Measurements from ENCODE around the gene CFP. TPM values are rescaled to one million over a fixed set of nuclear protein-coding genes. Genes with fewer than 3 reads are reported as not detected.
A peak's percentile ranks its signal among the peaks of the same experiment; 100 is the strongest.

The CFP gene
- total and polyA plus RNA-seq, 8 donors = 0.31 to 4.1 (median 1.6) TPM

DNA sequence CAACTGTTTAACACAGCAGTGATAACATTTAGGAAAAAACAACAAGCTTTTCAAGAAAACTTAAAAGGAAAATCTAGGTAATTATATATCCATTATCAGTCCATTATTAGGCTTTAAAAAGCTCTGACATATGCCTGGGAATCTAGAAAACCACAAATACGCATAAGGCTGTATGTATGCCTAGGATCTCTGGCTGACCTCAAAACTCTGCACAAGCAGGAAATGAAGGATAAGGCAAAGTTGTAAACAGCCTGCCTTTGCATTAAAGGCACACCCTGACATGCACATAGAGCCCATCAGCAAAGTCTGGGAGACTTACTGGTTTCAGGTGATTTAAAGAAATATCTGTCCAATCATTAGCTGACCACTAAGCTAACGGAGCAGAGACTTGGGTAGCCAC is 33.5 kb downstream of the CFP start:
- no peaks in the 10 kb centered on the region for H3K4me1 ChIP-seq
- no peak overlapping the region for H3K4me3 ChIP-seq
- FAIRE-seq (no peak), DNase-seq (no peak), ATAC-seq (no peak)
- no peaks in the 10 kb centered on the region for H3K36me3 ChIP-seq
- H3K27me3 ChIP-seq = peaks cover 0 to 10% (median 0%) of the 10 kb centered on the region in 4 donors
- WGBS, 2 donors = 64 to 85% methylated on average over 2 of the region's 2 CpGs
- H3K27ac ChIP-seq = no peak overlapping the region
- H3K9me3 ChIP-seq = no peaks in the 10 kb centered on the region
- TF ChIP-seq, protein P1, sequence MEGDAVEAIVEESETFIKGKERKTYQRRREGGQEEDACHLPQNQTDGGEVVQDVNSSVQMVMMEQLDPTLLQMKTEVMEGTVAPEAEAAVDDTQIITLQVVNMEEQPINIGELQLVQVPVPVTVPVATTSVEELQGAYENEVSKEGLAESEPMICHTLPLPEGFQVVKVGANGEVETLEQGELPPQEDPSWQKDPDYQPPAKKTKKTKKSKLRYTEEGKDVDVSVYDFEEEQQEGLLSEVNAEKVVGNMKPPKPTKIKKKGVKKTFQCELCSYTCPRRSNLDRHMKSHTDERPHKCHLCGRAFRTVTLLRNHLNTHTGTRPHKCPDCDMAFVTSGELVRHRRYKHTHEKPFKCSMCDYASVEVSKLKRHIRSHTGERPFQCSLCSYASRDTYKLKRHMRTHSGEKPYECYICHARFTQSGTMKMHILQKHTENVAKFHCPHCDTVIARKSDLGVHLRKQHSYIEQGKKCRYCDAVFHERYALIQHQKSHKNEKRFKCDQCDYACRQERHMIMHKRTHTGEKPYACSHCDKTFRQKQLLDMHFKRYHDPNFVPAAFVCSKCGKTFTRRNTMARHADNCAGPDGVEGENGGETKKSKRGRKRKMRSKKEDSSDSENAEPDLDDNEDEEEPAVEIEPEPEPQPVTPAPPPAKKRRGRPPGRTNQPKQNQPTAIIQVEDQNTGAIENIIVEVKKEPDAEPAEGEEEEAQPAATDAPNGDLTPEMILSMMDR (IDR thresholded peaks at IDR 0.05) = no peak
- intact Hi-C loops (cut with DNase I) = no loop called here

DNA sequence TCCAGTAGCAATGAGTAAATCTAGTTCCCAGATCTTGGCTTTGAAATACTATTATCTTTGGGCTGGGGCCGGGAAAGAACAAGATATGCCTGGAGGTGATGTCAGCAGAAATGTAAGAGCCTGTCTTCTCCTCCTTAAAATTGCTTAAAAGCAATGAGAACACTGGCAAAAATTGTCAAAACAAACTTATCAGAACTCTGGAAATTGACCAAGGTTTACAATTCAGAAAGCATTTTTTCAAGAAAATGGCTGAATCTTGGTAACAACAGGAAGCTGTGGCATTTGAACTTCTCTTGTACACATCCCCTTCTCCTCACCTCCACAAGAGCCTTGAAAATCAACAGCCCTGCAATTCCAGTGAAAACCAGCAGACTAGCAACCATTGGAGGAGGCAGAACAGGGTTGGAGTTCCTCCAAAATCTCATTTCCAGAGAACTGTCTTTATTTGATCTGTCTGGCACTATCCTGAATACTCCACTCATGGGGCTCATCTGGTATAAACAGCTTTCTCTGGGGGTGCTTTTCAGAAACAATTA is 33.9 kb downstream of the CFP start:
- no peaks in the 10 kb centered on the region for H3K4me1 ChIP-seq
- peaks cover 0 to 10% (median 0%) of the 10 kb centered on the region in 4 donors for H3K27me3 ChIP-seq
- 24 to 56% methylated on average over 1 of the region's 1 CpG for whole genome bisulfite sequencing, 2 donors
- DNase-seq (no peak), FAIRE-seq (no peak), ATAC-seq (peak in 3 of 4 donors; percentile 41 to 66 (median 43))
- H3K27ac ChIP-seq = no peak overlapping the region
- H3K4me3 ChIP-seq = no peak overlapping the region
- intact Hi-C loops (cut with DNase I) = no loop called here
- TF ChIP-seq, protein P1 (IDR thresholded peaks at IDR 0.05) = no peak
- H3K36me3 ChIP-seq = no peaks in the 10 kb centered on the region
- no peaks in the 10 kb centered on the region for H3K9me3 ChIP-seq

DNA sequence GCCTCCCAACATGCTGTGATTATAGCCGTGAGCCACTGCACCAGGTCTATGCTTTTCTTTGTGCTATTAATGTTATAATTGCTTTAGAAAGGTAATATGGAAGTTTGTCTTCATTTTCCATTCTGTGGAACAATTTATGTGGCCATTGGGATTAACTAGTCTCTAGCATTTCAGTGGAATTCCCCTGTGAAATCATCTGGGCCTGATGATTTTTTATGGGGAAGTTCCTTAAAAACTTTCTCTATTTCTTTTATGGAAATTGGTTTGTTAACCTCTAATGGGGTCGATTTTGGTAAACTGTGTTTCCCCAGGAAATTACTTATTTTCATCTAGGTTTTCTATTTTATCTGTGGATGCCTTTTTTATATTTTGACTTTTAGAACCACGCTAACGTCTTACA is 36.2 kb downstream of the CFP start:
- peak; percentile 32 for FAIRE-seq
- H3K27ac ChIP-seq = no peak overlapping the region
- no peaks in the 10 kb centered on the region for H3K27me3 ChIP-seq
- DNase-seq = no peak
- H3K4me3 ChIP-seq = no peak overlapping the region
- 49 to 54% methylated on average over 4 of the region's 4 CpGs for WGBS, 2 donors
- no peaks in the 10 kb centered on the region for H3K36me3 ChIP-seq
- ATAC-seq = no peak
- TF ChIP-seq, protein P1 (IDR thresholded peaks at IDR 0.05) = no peak
- H3K9me3 ChIP-seq = no peaks in the 10 kb centered on the region
- intact Hi-C loops (cut with DNase I) = no loop called here
- no peaks in the 10 kb centered on the region for H3K4me1 ChIP-seq

DNA sequence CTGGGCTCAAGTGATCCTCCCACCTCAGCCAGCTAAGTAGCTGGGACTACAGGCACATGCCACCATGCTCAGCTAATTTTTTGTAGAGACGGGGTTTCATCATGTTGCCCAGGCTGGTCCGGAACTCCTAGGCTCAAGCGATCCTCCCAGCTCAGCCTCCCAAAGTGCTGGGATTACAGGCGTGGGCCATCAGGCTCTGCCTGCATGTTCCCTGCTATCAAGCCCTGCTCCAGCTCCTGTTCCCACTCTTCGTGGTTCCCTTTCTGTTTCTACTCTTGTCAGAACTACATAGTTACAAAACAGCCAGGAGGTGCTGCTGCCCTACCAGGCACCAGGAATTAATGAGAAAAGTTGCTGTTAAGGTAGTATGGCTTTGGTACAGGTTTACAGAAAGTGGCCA is 38.7 kb downstream of the CFP start:
- WGBS, 2 donors = 72 to 73% methylated on average over 5 of the region's 5 CpGs
- ATAC-seq (no peak), DNase-seq (no peak), FAIRE-seq (no peak)
- no peaks in the 10 kb centered on the region for H3K36me3 ChIP-seq
- no peak overlapping the region for H3K4me3 ChIP-seq
- H3K27me3 ChIP-seq = peaks cover 0 to 4% (median 0%) of the 10 kb centered on the region in 4 donors
- TF ChIP-seq, protein P1 (IDR thresholded peaks at IDR 0.05) = no peak
- no peaks in the 10 kb centered on the region for H3K4me1 ChIP-seq
- intact Hi-C loops (cut with DNase I) = no loop called here
- H3K27ac ChIP-seq = no peak overlapping the region
- no peaks in the 10 kb centered on the region for H3K9me3 ChIP-seq

DNA sequence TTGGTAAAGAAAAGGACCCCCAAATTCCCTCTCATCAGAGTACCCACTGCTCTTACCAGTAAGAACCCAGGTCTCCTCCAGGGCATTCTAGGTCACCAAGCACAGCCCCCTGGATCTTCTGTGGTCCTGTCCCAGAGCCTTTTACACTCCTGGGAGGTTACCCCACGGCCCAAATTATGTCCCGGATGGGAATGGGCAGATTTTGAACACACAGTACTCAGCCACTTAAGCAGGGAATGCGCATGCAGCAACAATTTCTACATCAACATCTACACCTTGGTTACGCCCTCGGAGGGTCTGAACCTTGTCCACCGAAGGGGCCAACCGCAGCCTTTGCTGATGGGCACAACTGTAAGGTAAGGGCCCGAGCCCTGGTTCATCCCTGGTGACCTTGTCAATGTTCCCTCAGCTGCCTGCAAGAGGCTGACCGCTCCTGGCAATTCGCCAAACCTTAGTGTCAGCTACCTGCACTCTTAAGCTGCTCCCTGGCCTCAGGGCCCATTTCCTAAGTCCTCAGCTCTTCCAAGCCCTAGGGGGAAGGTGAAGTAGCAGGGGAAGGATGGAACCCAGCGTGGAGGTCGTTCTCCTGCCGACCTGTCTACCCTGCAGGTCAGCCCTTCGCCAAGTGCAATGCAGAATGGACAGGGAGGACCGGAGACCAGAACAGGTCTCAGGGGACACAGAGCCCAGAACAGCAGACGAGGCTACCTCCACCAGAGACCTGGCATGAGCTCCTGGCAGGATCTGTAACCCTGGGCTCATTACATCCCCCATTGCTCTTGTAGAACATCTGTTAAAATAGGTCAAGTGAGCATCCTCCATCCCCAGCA is 41.6 kb downstream of the CFP start:
- no peaks in the 10 kb centered on the region for H3K4me1 ChIP-seq
- H3K9me3 ChIP-seq = no peaks in the 10 kb centered on the region
- no peak overlapping the region for H3K27ac ChIP-seq
- H3K36me3 ChIP-seq = no peaks in the 10 kb centered on the region
- peaks cover 0 to 4% (median 0%) of the 10 kb centered on the region in 4 donors for H3K27me3 ChIP-seq
- TF ChIP-seq, protein P1 (IDR thresholded peaks at IDR 0.05) = no peak
- ATAC-seq (no peak), DNase-seq (peak in 2 of 6 donors; percentile 68 to 73), FAIRE-seq (no peak)
- intact Hi-C loops (cut with DNase I) = no loop called here
- no peak overlapping the region for H3K4me3 ChIP-seq
- WGBS, 2 donors = 68 to 75% methylated on average over 16 of the region's 16 CpGs

Data from pancreas (tissue), 10 donors.